Mesothelial cell of epicardium (in vitro differentiated cells): ENCODE data around the gene KNTC1. TPM values are rescaled to one million over a fixed set of nuclear protein-coding genes. Genes with fewer than 3 reads are reported as not detected.

ENCODE experiments used
- DNase-seq, 2 experiments: peaks; one replicate each; pipeline ENCODE4 v3.0.0; 2021; ENCODE audit warnings: low spot score in 2 of 2; ENCODE audit not compliant: unreplicated experiment in 2 of 2
- H3K27ac Mint-ChIP-seq: 2 replicates; pipeline ENCODE4 v1.8.0; 2021; ENCODE audit warnings: mixed read lengths
- H3K27me3 Mint-ChIP-seq: 2 replicates; pipeline ENCODE4 v1.8.0; 2021; ENCODE audit warnings: low read depth, mixed read lengths
- H3K36me3 Mint-ChIP-seq: 2 replicates; pipeline ENCODE4 v1.8.0; 2021; ENCODE audit warnings: mixed read lengths
- H3K4me1 Mint-ChIP-seq: 2 replicates; pipeline ENCODE4 v1.8.0; 2021; ENCODE audit warnings: mixed read lengths
- H3K4me3 Mint-ChIP-seq: 2 replicates; pipeline ENCODE4 v1.8.0; 2021; ENCODE audit warnings: mild to moderate bottlenecking, moderate library complexity, mixed read lengths
- H3K9me3 Mint-ChIP-seq: 2 replicates; pipeline ENCODE4 v1.8.0; 2021; ENCODE audit warnings: mixed read lengths
- total RNA-seq: library from RNA; stranded (reverse); gene quantifications from 3 replicates; pipeline ENCODE4 v1.2.1, GENCODE V29; 2021
- TF ChIP-seq, protein P1 (sequence below): fragments of 200-600 bp; sonication (generic); IDR thresholded peaks from one replicate; pipeline ENCODE4 v1.5.0; 2021; ENCODE audit warnings: antibody characterized with exemption; ENCODE audit not compliant: unreplicated experiment

KNTC1 gene
- total RNA-seq, 1 donor from 2014 or later, result 47.8 TPM

DNA sequence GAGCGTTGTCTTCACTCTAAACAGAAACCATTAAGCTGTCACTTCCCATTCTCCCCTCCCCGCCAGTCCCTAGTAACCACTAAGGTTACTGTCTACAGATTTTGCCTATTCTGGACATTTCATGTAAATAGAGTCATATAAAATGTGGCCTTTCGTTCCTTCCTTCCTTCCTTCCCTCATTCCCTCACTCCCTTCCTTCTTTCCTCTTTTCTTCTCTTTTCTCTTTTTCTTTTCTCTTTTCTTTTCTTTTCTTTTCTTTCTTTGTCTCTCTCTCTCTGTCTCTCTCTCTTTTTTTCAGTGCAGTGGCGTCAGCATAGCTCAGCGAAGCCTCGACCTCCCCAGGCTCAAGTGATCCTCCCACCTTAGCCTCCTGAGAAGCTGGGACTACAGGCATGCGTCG, 138.3 kb downstream of the KNTC1 start:
- H3K4me1 Mint-ChIP-seq, result no peaks in the 10 kb centered on the region
- no peak for DNase-seq
- H3K9me3 Mint-ChIP-seq, result no peaks in the 10 kb centered on the region
- no peak overlapping the region for H3K4me3 Mint-ChIP-seq
- no peaks in the 10 kb centered on the region for H3K27me3 Mint-ChIP-seq
- TF ChIP-seq, protein P1, sequence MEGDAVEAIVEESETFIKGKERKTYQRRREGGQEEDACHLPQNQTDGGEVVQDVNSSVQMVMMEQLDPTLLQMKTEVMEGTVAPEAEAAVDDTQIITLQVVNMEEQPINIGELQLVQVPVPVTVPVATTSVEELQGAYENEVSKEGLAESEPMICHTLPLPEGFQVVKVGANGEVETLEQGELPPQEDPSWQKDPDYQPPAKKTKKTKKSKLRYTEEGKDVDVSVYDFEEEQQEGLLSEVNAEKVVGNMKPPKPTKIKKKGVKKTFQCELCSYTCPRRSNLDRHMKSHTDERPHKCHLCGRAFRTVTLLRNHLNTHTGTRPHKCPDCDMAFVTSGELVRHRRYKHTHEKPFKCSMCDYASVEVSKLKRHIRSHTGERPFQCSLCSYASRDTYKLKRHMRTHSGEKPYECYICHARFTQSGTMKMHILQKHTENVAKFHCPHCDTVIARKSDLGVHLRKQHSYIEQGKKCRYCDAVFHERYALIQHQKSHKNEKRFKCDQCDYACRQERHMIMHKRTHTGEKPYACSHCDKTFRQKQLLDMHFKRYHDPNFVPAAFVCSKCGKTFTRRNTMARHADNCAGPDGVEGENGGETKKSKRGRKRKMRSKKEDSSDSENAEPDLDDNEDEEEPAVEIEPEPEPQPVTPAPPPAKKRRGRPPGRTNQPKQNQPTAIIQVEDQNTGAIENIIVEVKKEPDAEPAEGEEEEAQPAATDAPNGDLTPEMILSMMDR, result no peak
- H3K27ac Mint-ChIP-seq, result no peak overlapping the region
- H3K36me3 Mint-ChIP-seq, result no peaks in the 10 kb centered on the region

DNA sequence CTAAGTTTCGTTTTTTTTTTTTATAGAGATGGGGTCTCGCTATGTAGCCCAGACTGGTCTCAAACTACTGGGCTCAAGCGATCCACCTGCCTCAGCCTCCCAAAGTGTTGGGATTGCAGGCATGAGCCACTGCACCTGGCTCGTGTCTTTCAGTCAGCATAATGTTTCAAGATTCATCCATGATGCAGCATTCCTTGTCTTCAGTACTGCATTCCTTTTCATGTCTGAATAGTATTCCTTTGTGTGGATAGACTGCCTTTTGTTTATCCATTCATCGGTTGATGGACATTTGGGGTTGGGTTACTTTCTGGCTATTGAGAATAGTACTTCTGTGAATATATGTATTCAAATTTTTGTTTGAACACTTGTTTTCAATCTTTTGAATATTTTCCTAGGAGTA, 138.7 kb downstream of the KNTC1 start:
- Mint-ChIP-seq H3K36me3 (no peaks in the 10 kb centered on the region), H3K4me1 (no peaks in the 10 kb centered on the region), H3K4me3 (no peak overlapping the region)

DNA sequence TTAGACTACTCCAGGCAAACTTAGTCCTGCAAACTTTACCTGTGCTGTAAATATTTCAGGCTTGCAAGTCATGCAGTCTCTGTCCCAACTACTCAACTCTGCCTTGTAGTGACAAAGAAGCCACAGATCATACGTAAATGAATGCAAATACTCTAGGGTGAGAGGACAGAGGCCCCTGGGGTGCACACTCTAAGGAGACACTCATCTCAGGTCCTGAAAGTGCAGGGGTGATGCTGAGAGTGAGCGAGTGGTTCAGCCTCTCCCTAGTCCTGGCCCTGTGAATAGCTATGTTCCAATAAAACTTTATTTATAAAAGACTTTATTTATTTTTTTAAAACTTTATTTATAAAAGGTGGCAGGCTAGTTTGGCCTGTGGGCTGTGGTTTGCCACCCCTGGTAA, 141.2 kb downstream of the KNTC1 start:
- no peaks in the 10 kb centered on the region for H3K27me3 Mint-ChIP-seq
- TF ChIP-seq, protein P1, result no peak
- no peak overlapping the region for H3K4me3 Mint-ChIP-seq
- H3K27ac Mint-ChIP-seq, result no peak overlapping the region
- H3K36me3 Mint-ChIP-seq, result no peaks in the 10 kb centered on the region
- DNase-seq, result no peak
- H3K4me1 Mint-ChIP-seq, result no peaks in the 10 kb centered on the region
- no peaks in the 10 kb centered on the region for H3K9me3 Mint-ChIP-seq

More for the DNA sequence above, 138.7 kb downstream of the KNTC1 start:
- no peak overlapping the region for H3K27ac Mint-ChIP-seq
- no peaks in the 10 kb centered on the region for H3K9me3 Mint-ChIP-seq
- DNase-seq, result no peak
- no peaks in the 10 kb centered on the region for H3K27me3 Mint-ChIP-seq
- TF ChIP-seq, protein P1, result no peak

DNA sequence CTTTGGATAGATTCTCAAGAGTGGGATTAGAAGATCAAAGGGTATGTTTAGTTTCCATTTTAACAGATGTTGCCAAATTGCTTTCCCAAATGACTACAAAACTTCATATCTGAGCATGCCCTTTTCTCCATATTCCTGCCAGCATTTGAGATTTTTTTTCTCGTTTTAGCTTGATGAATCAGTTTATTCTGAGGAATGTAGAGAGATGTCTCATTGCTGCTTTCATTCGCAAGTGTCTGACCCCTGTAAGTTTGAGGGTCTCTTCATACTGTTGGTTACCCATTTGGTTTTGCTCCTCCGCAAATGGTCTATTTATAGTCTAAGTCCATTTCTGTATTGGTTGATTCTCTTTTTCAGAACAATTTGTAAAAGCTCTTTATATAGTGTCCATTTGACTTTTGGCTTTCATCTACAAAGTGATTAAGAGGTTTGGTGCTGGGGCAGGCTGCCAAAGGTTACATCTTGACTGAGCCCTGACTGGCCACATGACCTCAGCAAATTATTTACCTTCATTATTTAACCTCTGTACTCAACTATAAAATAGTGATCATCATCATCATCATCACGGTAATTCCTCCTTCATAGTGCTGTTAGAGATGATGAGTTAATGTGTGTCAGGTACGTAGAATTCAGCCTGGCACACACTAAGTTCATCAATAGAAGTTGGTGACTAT, 142.5 kb downstream of the KNTC1 start:
- DNase-seq, result no peak
- H3K27ac Mint-ChIP-seq, result no peak overlapping the region
- peaks cover 5% of the 10 kb centered on the region for H3K4me1 Mint-ChIP-seq
- no peaks in the 10 kb centered on the region for H3K9me3 Mint-ChIP-seq
- H3K27me3 Mint-ChIP-seq, result no peaks in the 10 kb centered on the region
- TF ChIP-seq, protein P1, result no peak
- no peak overlapping the region for H3K4me3 Mint-ChIP-seq
- no peaks in the 10 kb centered on the region for H3K36me3 Mint-ChIP-seq

DNA sequence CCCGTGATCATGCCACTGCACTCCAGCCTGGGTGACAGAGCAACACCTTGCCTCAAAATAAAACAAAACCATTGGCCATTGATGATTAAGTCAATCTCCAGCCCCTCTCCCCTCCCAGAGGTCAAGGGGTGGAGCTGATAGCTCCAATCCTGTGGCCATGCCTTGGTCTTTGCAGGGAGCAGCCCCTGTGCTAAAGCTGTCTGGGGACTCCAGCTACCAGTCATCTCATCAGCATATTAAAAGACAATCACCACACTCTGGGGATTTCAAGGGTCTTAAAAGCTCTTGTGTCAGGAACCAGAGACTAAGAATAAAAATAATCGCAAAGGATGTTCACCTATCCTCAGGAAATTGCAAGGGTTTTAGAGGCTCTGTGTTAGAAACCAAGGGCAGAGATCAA, 145.5 kb downstream of the KNTC1 start:
- H3K27me3 Mint-ChIP-seq, result no peaks in the 10 kb centered on the region
- H3K9me3 Mint-ChIP-seq, result no peaks in the 10 kb centered on the region
- peaks cover 10% of the 10 kb centered on the region for H3K4me1 Mint-ChIP-seq
- no peak for DNase-seq
- no peak overlapping the region for H3K27ac Mint-ChIP-seq
- TF ChIP-seq, protein P1, result no peak
- H3K36me3 Mint-ChIP-seq, result no peaks in the 10 kb centered on the region
- no peak overlapping the region for H3K4me3 Mint-ChIP-seq

Other genes with a start within 250 kb of the KNTC1 start
- 58.9 to 65.2 TPM (median 61.9 TPM) in 3 replicates for gene CLIP1, start 104.6 kb upstream of the KNTC1 start, total RNA-seq
- 27.2 to 28.6 TPM (median 28.4 TPM) in 3 replicates for gene ZCCHC8, start 26.3 kb upstream of the KNTC1 start, total RNA-seq
- 124 to 131 TPM (median 131 TPM) in 3 replicates for gene RSRC2, start 313 bp upstream of the KNTC1 start, total RNA-seq
- gene HCAR2, start 176.1 kb downstream of the KNTC1 start, total RNA-seq, result 8.4 to 11.1 TPM (median 10.9 TPM) in 3 replicates
- 1.1 to 1.6 TPM (median 1.5 TPM) in 3 replicates for gene HCAR3, start 189.6 kb downstream of the KNTC1 start, total RNA-seq
- gene HCAR1, start 203.6 kb downstream of the KNTC1 start, total RNA-seq, result 1.2 to 1.3 TPM (median 1.2 TPM) in 3 replicates
- 66.4 to 69.5 TPM (median 69.4 TPM) in 3 replicates for gene DENR, start 225.6 kb downstream of the KNTC1 start, total RNA-seq
- gene CCDC62, start 247.3 kb downstream of the KNTC1 start, total RNA-seq, result 0.78 to 1.1 TPM (median 0.78 TPM) in 3 replicates